ENCODE measurements around the gene GCSAM.
"Not testable (repeated sequence)": the region's sequence is repeated elsewhere in the genome, so short reads cannot be mapped to it uniquely, and the experiment has no call there.

GCSAM gene

DNA sequence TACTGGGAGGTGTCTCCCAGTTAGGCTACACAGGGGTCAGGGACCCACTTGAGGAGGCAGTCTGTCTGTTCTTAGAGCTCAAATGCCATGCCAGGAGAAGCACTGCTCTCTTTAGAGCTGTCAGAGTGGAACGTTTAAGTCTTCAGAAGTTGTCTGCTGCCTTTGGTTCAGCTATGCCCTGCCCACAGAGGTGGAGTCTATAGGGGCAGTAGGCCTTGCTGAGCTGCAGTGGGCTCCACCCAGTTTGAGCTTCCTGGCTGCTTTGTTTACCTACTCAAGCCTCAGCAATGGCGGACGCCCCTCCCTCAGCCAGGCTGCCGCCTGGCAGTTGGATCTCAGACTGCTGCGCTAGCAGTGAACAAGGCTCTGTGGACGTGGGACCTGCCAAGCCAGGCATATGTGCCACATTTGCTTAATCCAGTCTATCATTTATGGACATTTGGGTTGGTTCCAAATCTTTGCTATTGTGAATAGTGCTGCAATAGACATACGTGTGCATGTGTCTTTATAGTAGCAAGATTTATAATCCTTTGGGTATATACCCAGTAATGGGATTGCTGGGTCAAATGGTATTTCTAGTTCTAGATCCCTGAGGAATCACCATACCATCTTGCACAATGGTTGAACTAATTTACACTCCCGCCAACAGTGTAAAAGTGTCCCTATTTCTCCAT, 60.5 kb downstream of the GCSAM start:
- not testable (repeated sequence) for DNase-seq
